SK-N-SH treated with all-trans-retinoic acid at 6 μM for 48 hours (cell line): Measurements from ENCODE around the gene FASTKD3.

Source experiments
- ATAC-seq: fragments of 200-7000 bp; cut with Tn5 transposase; 3 replicates; pipeline ENCODE4 v1.9.1; 2020; ENCODE audit warnings: mild to moderate bottlenecking, moderate library complexity
- ARNTL ChIP-seq: fragments of 450-650 bp; formaldehyde crosslinking; IDR thresholded peaks from 2 replicates; pipeline ENCODE4 v1.5.0; 2020; ENCODE audit warnings: low read depth, mild to moderate bottlenecking, moderate library complexity, borderline replicate concordance
- BACH2 ChIP-seq: fragments of 250-450 bp; sonication (Bioruptor Pico); IDR thresholded peaks from 2 replicates; pipeline ENCODE4 v1.9.0; 2021; ENCODE audit warnings: mild to moderate bottlenecking, borderline replicate concordance
- CSDC2 ChIP-seq: fragments of 250-450 bp; sonication (Bioruptor Pico); IDR thresholded peaks from 2 replicates; pipeline ENCODE4 v1.5.0; 2020; ENCODE audit warnings: mild to moderate bottlenecking, moderate library complexity
- ESRRG ChIP-seq: fragments of 250-450 bp; sonication (Bioruptor Pico); IDR thresholded peaks from 2 replicates; pipeline ENCODE4 v1.6.1; 2021; ENCODE audit warnings: mild to moderate bottlenecking
- GLIS3 ChIP-seq: fragments of 250-450 bp; sonication (Bioruptor Pico); IDR thresholded peaks from 2 replicates; pipeline ENCODE4 v1.5.0; 2020; ENCODE audit warnings: mild to moderate bottlenecking, moderate library complexity
- ISL1 ChIP-seq: fragments of 250-450 bp; sonication (Bioruptor Pico); IDR thresholded peaks from 2 replicates; pipeline ENCODE4 v2.1.2; 2022; ENCODE audit warnings: mild to moderate bottlenecking, moderate library complexity
- OSR1 ChIP-seq: fragments of 250-450 bp; sonication (Bioruptor Pico); IDR thresholded peaks from 2 replicates; pipeline ENCODE4 v1.8.0; 2022; ENCODE audit warnings: moderate library complexity, mild to moderate bottlenecking, inconsistent platforms
- PPARA ChIP-seq: fragments of 250-450 bp; sonication (Bioruptor Pico); IDR thresholded peaks from 2 replicates; pipeline ENCODE4 v1.5.0; 2020; ENCODE audit warnings: mild to moderate bottlenecking, borderline replicate concordance
- RARB ChIP-seq: fragments of 250-450 bp; sonication (Bioruptor Pico); IDR thresholded peaks from 2 replicates; pipeline ENCODE4 v1.8.0; 2021; ENCODE audit warnings: mild to moderate bottlenecking, moderate library complexity
- SNAI2 ChIP-seq: fragments of 250-450 bp; sonication (Bioruptor Pico); IDR thresholded peaks from 2 replicates; pipeline ENCODE4 v1.5.0; 2020; ENCODE audit warnings: mild to moderate bottlenecking, moderate library complexity
- TCF4 ChIP-seq: fragments of 250-450 bp; sonication (Bioruptor Pico); IDR thresholded peaks from 2 replicates; pipeline ENCODE4 v1.8.0; 2021; ENCODE audit warnings: mild to moderate bottlenecking, moderate library complexity, borderline replicate concordance
- ZC3H10 ChIP-seq: fragments of 250-450 bp; sonication (Bioruptor Pico); IDR thresholded peaks from 2 replicates; pipeline ENCODE4 v1.5.1; 2021; ENCODE audit warnings: mild to moderate bottlenecking, moderate library complexity
- ZFP3 ChIP-seq: fragments of 250-450 bp; sonication (Bioruptor Pico); IDR thresholded peaks from 2 replicates; pipeline ENCODE4 v1.5.0; 2020; ENCODE audit warnings: mild to moderate bottlenecking, moderate library complexity
- ZFP30 ChIP-seq: fragments of 450-650 bp; formaldehyde crosslinking; IDR thresholded peaks from 2 replicates; pipeline ENCODE4 v1.5.0; 2022; ENCODE audit warnings: mild to moderate bottlenecking, moderate library complexity
- ZNF565 ChIP-seq: fragments of 450-650 bp; formaldehyde crosslinking; conservative IDR thresholded peaks from 2 replicates; pipeline ENCODE4 v1.5.0; 2020; ENCODE audit warnings: low read depth, mild to moderate bottlenecking, moderate library complexity
- ZNF70 ChIP-seq: fragments of 450-650 bp; formaldehyde crosslinking; IDR thresholded peaks from 2 replicates; pipeline ENCODE4 v1.5.0; 2020; ENCODE audit warnings: mild to moderate bottlenecking, moderate library complexity
- ZNF8 ChIP-seq: fragments of 450-650 bp; formaldehyde crosslinking; IDR thresholded peaks from 2 replicates; pipeline ENCODE4 v1.5.0; 2020; ENCODE audit warnings: mild to moderate bottlenecking, moderate library complexity
- TF ChIP-seq, protein P1 (sequence below): fragments of 250-450 bp; sonication (Bioruptor Pico); IDR thresholded peaks from 2 replicates; pipeline ENCODE4 v1.5.1; 2021; ENCODE audit warnings: mild to moderate bottlenecking, moderate library complexity
- TF ChIP-seq, protein P2 (sequence below): fragments of 250-450 bp; sonication (Bioruptor Pico); IDR thresholded peaks from 2 replicates; pipeline ENCODE4 v1.8.0; 2020; ENCODE audit warnings: mild to moderate bottlenecking, moderate library complexity, borderline replicate concordance
- TF ChIP-seq, protein P3 (sequence below): fragments of 250-450 bp; sonication (Bioruptor Pico); IDR thresholded peaks from 2 replicates; pipeline ENCODE4 v1.5.0; 2020; ENCODE audit warnings: mild to moderate bottlenecking, moderate library complexity
- TF ChIP-seq, protein P4 (sequence below): fragments of 250-450 bp; sonication (Bioruptor Pico); IDR thresholded peaks from 2 replicates; pipeline ENCODE4 v1.8.0; 2021; ENCODE audit warnings: low read depth, mild to moderate bottlenecking, moderate library complexity, borderline replicate concordance

FASTKD3 gene

DNA sequence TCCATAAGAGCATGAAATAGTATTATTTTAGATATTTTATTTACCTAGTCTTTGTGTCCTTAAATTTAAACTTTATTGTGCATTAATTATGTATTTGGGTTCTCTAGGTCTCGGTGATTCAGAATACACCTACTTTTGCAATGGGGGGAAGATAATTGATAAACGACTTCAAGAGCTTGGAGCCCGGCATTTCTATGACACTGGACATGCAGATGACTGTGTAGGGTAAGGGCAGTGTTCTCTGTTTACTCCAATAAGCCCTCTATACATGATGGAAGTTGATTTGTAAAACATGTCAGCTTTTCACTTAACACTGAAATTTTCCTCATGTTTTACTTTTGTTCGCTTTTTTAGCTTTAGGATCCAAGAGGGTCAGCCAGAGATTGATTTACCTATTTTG, 6.3 kb upstream of the FASTKD3 start:
- ATAC-seq: no peak
- no peak for TF ChIP-seq TCF4
- TF ChIP-seq, protein P1, sequence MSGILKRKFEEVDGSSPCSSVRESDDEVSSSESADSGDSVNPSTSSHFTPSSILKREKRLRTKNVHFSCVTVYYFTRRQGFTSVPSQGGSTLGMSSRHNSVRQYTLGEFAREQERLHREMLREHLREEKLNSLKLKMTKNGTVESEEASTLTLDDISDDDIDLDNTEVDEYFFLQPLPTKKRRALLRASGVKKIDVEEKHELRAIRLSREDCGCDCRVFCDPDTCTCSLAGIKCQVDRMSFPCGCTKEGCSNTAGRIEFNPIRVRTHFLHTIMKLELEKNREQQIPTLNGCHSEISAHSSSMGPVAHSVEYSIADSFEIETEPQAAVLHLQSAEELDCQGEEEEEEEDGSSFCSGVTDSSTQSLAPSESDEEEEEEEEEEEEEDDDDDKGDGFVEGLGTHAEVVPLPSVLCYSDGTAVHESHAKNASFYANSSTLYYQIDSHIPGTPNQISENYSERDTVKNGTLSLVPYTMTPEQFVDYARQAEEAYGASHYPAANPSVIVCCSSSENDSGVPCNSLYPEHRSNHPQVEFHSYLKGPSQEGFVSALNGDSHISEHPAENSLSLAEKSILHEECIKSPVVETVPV: no peak

DNA sequence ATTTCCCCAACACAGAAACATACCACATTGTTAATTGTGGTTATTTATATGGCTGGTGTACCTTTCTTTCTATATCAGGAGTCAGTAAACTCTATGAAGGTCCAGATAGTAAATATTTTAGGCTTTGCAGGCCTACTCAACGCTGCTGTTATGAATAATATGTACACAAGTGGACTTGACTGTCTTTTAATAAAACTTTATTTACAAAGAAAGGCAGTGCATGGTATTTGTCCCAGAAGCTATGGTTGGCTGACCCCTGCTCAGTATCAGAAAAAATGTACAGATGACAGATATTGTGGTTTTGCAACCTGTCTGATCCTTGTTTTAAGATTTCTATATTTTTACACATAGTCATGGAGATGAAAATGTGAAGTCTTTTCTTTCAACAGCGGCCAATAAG, 5.8 kb upstream of the FASTKD3 start:
- no peak for ATAC-seq

DNA sequence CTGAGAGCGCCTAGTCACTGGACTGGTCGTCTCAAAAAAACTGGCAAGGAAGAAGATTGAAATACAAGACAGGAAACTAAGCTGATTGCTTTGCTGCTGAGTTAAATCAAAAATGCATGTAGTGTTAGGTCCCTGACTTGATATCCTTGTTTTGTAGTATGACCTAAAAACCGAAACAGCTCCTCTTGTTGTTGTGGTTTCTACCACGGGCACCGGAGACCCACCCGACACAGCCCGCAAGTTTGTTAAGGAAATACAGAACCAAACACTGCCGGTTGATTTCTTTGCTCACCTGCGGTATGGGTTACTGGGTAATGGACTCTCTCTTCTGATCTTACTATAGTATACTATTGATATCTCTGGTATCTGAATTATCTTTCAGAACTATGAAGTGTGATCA, 4.4 kb upstream of the FASTKD3 start:
- TF ChIP-seq ARNTL (CRISPR knock-in tag) (no peak), SNAI2 (CRISPR knock-in tag) (no peak), OSR1 (no peak)
- TF ChIP-seq, protein P2, sequence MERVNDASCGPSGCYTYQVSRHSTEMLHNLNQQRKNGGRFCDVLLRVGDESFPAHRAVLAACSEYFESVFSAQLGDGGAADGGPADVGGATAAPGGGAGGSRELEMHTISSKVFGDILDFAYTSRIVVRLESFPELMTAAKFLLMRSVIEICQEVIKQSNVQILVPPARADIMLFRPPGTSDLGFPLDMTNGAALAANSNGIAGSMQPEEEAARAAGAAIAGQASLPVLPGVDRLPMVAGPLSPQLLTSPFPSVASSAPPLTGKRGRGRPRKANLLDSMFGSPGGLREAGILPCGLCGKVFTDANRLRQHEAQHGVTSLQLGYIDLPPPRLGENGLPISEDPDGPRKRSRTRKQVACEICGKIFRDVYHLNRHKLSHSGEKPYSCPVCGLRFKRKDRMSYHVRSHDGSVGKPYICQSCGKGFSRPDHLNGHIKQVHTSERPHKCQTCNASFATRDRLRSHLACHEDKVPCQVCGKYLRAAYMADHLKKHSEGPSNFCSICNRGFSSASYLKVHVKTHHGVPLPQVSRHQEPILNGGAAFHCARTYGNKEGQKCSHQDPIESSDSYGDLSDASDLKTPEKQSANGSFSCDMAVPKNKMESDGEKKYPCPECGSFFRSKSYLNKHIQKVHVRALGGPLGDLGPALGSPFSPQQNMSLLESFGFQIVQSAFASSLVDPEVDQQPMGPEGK (CRISPR knock-in tag): no peak

More for the DNA sequence above, 5.8 kb upstream of the FASTKD3 start:
- TF ChIP-seq BACH2 (CRISPR knock-in tag) (no peak), TCF4 (no peak), ZFP30 (CRISPR knock-in tag) (no peak), ZNF8 (CRISPR knock-in tag) (no peak), ZNF70 (CRISPR knock-in tag) (no peak), ESRRG (CRISPR knock-in tag) (no peak), CSDC2 (CRISPR knock-in tag) (no peak), PPARA (no peak), ISL1 (CRISPR knock-in tag) (no peak), ZFP3 (CRISPR knock-in tag) (no peak), SNAI2 (CRISPR knock-in tag) (no peak), ARNTL (CRISPR knock-in tag) (no peak), ZC3H10 (CRISPR knock-in tag) (no peak), RARB (CRISPR knock-in tag) (no peak), OSR1 (no peak), GLIS3 (CRISPR knock-in tag) (no peak), ZNF565 (no peak)
- TF ChIP-seq, protein P3, sequence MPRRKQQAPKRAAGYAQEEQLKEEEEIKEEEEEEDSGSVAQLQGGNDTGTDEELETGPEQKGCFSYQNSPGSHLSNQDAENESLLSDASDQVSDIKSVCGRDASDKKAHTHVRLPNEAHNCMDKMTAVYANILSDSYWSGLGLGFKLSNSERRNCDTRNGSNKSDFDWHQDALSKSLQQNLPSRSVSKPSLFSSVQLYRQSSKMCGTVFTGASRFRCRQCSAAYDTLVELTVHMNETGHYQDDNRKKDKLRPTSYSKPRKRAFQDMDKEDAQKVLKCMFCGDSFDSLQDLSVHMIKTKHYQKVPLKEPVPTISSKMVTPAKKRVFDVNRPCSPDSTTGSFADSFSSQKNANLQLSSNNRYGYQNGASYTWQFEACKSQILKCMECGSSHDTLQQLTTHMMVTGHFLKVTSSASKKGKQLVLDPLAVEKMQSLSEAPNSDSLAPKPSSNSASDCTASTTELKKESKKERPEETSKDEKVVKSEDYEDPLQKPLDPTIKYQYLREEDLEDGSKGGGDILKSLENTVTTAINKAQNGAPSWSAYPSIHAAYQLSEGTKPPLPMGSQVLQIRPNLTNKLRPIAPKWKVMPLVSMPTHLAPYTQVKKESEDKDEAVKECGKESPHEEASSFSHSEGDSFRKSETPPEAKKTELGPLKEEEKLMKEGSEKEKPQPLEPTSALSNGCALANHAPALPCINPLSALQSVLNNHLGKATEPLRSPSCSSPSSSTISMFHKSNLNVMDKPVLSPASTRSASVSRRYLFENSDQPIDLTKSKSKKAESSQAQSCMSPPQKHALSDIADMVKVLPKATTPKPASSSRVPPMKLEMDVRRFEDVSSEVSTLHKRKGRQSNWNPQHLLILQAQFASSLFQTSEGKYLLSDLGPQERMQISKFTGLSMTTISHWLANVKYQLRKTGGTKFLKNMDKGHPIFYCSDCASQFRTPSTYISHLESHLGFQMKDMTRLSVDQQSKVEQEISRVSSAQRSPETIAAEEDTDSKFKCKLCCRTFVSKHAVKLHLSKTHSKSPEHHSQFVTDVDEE (CRISPR knock-in tag): no peak
- TF ChIP-seq, protein P1: no peak
- TF ChIP-seq, protein P2 (CRISPR knock-in tag): no peak
- TF ChIP-seq, all 23 proteins: peak for 0

DNA sequence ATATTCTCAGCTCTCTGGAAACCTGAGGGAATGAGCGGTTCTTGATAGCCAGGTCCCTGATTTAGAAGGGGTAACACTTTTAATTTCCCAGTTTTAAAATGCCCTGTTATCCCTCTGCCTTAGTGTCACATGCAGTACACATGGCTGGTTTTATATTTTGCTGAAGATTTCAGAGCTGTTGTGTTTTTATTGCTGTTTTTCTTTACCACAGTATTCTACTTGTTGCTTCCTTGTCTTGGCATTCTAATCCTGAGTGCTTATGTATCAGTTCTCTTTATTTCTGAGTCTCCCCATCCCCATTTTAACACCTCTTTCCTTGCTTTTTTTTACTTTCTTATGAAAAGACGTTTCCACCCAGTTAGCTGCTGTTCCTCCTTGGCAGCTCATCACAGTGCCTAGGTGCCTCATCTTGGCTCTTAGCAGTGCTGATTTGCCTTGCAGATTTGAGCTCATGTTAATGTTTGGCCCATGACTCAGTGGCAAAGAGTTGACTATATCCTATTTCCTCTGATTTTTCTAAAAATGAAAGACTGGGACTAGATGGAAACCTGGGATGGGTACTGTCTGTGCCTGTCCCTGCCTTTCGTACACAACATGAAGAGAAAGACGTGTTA, 3.8 kb upstream of the FASTKD3 start:
- no peak for ATAC-seq
- TF ChIP-seq, protein P1: no peak
- TF ChIP-seq ARNTL (CRISPR knock-in tag): no peak
- no peak for TF ChIP-seq ISL1 (CRISPR knock-in tag)
- TF ChIP-seq BACH2 (CRISPR knock-in tag): no peak
- TF ChIP-seq, protein P4, sequence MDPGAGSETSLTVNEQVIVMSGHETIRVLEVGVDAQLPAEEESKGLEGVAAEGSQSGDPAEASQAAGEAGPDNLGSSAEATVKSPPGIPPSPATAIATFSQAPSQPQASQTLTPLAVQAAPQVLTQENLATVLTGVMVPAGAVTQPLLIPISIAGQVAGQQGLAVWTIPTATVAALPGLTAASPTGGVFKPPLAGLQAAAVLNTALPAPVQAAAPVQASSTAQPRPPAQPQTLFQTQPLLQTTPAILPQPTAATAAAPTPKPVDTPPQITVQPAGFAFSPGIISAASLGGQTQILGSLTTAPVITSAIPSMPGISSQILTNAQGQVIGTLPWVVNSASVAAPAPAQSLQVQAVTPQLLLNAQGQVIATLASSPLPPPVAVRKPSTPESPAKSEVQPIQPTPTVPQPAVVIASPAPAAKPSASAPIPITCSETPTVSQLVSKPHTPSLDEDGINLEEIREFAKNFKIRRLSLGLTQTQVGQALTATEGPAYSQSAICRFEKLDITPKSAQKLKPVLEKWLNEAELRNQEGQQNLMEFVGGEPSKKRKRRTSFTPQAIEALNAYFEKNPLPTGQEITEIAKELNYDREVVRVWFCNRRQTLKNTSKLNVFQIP (CRISPR knock-in tag): no peak
- TF ChIP-seq GLIS3 (CRISPR knock-in tag): no peak
- TF ChIP-seq PPARA: no peak
- TF ChIP-seq, protein P2 (CRISPR knock-in tag): no peak
- TF ChIP-seq ZC3H10 (CRISPR knock-in tag): no peak

More for the DNA sequence above, 4.4 kb upstream of the FASTKD3 start:
- ATAC-seq: no peak
